AG04450 (cell line): ENCODE data around the gene OS9. TPM values are rescaled to one million over a fixed set of nuclear protein-coding genes. Genes with fewer than 3 reads are reported as not detected.

Experiments used
- CTCF ChIA-PET: fragments of 300-600, 350-600 bp; formaldehyde crosslinking; extraction: SDS; loops from one replicate; lab custom pipeline; 2022; ENCODE audit warnings: antibody characterized with exemption, inconsistent platforms; lab: Charles Lee
- POLR2A ChIA-PET: fragments of 350-600 bp; formaldehyde crosslinking; extraction: SDS; loops from one replicate; lab custom pipeline; 2021; ENCODE audit warnings: antibody characterized with exemption, inconsistent platforms; lab: Yijun Ruan, JAX
- DNase-seq: peaks from one replicate; pipeline ENCODE4 v3.0.0-alpha.2; 2011; ENCODE audit warnings: low read depth, low spot score
- H3K27ac ChIP-seq: one replicate; pipeline ENCODE4 v1.5.1; 2012; ENCODE audit warnings: low read depth, low read length, control low read depth
- H3K27me3 ChIP-seq: one replicate; pipeline ENCODE4 v1.6.0; 2012; ENCODE audit warnings: low read length; ENCODE audit not compliant: control insufficient read depth, insufficient read depth
- H3K4me3 ChIP-seq: 2 replicates; pipeline ENCODE4 v1.5.1; 2011; ENCODE audit warnings: mild to moderate bottlenecking, low read depth, low read length, control low read depth
- H3K9me3 ChIP-seq: 2 replicates; pipeline ENCODE4 v1.5.1; 2012; ENCODE audit warnings: low read length; ENCODE audit not compliant: control insufficient read depth, insufficient read depth
- polyA plus RNA-seq: library from polyadenylated mRNA; depleted of rRNA; stranded (reverse); fragments of >200 nt; gene quantifications from 2 replicates; pipeline ENCODE4 v1.2.3, GENCODE V29; 2011
- TF ChIP-seq, protein P1 (sequence below): IDR thresholded peaks from 2 replicates; pipeline ENCODE4 v1.5.1; 2011; ENCODE audit warnings: low read depth, low read length, control low read depth, inconsistent platforms

The OS9 gene
- polyA plus RNA-seq, 1 experiment, result 310 TPM

- no peak overlapping the region for H3K4me3 ChIP-seq
- H3K27me3 ChIP-seq, result no peaks in the 10 kb centered on the region
- ChIA-PET CTCF (no interaction called here), POLR2A (no interaction called here)
- DNase-seq, result no peak
- no peaks in the 10 kb centered on the region for H3K9me3 ChIP-seq
- H3K27ac ChIP-seq, result no peak overlapping the region
- TF ChIP-seq, protein P1, sequence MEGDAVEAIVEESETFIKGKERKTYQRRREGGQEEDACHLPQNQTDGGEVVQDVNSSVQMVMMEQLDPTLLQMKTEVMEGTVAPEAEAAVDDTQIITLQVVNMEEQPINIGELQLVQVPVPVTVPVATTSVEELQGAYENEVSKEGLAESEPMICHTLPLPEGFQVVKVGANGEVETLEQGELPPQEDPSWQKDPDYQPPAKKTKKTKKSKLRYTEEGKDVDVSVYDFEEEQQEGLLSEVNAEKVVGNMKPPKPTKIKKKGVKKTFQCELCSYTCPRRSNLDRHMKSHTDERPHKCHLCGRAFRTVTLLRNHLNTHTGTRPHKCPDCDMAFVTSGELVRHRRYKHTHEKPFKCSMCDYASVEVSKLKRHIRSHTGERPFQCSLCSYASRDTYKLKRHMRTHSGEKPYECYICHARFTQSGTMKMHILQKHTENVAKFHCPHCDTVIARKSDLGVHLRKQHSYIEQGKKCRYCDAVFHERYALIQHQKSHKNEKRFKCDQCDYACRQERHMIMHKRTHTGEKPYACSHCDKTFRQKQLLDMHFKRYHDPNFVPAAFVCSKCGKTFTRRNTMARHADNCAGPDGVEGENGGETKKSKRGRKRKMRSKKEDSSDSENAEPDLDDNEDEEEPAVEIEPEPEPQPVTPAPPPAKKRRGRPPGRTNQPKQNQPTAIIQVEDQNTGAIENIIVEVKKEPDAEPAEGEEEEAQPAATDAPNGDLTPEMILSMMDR, result no peak
Observed at GRCh38 chr12:57697076-57697475, 3.1 kb downstream of the OS9 start.

- CTCF ChIA-PET, result no interaction called here
- TF ChIP-seq, protein P1, result no peak
- POLR2A ChIA-PET, result no interaction called here
- no peak for DNase-seq
- no peak overlapping the region for H3K27ac ChIP-seq
- no peaks in the 10 kb centered on the region for H3K27me3 ChIP-seq
- no peak overlapping the region for H3K4me3 ChIP-seq
- no peaks in the 10 kb centered on the region for H3K9me3 ChIP-seq
Observed at GRCh38 chr12:57698414-57698813, 4.5 kb downstream of the OS9 start.

GRCh38 chr12:57700317-57700716 is 6.4 kb downstream of the OS9 start:
- no peaks in the 10 kb centered on the region for H3K9me3 ChIP-seq
- H3K27me3 ChIP-seq, result no peaks in the 10 kb centered on the region
- ChIA-PET POLR2A (interaction anchor here (0.7 kb wide), 1 partner anchor 26 kb away, joined by 13 read pairs; no protein-coding TSS in a partner anchor), CTCF (interaction anchor here (0.6 kb wide), 1 partner anchor 27 kb away, joined by 3 read pairs; no protein-coding TSS in a partner anchor)
- no peak overlapping the region for H3K4me3 ChIP-seq
- no peak for DNase-seq
- no peak overlapping the region for H3K27ac ChIP-seq
- TF ChIP-seq, protein P1, result no peak

GRCh38 chr12:57707250-57707649 is 13.3 kb downstream of the OS9 start:
- Histone ChIP-seq H3K4me3 (no peak overlapping the region), H3K9me3 (no peaks in the 10 kb centered on the region), H3K27me3 (no peaks in the 10 kb centered on the region), H3K27ac (no peak overlapping the region)
- CTCF ChIA-PET, result no interaction called here
- TF ChIP-seq, protein P1, result no peak
- no peak for DNase-seq
- POLR2A ChIA-PET, result no interaction called here

DNA sequence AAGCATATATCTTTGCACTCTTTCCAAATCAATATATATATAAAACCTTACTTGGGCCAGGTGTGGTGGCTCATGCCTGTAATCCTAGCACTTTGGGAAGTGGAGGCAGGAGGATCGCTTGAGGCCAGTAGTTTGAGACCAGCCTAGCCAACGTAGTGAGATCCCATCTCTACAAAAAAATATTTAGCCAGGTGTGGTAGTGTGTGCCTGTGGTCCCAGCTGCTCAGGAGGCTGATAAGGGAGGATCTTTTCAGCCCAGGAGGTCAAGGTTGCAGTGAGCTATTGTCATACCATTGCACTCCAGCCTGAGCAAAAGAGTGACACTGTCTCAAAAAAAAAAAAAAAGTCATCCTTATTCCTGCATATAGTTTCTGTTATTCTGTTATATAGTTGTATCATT is 14.4 kb downstream of the OS9 start:
- Histone ChIP-seq H3K27ac (no peak overlapping the region), H3K9me3 (no peaks in the 10 kb centered on the region), H3K4me3 (no peak overlapping the region), H3K27me3 (no peaks in the 10 kb centered on the region)
- DNase-seq, result no peak
- POLR2A ChIA-PET, result no interaction called here
- CTCF ChIA-PET, result interaction anchor here (0.5 kb wide), 1 partner anchor 347 kb away, joined by 5 read pairs; no protein-coding TSS in a partner anchor
- TF ChIP-seq, protein P1, result no peak
